Tibial nerve (tissue), 4 donors: ENCODE data around the gene RNF114.

Experiments
- CTCF ChIP-seq, 5 experiments: fragments of 200-600 bp in 3 of 5; fragments of 450-650 bp in 2 of 5; sonication (generic) in 3 of 5; IDR thresholded peaks; one replicate each; pipeline ENCODE4 v1.5.1; 2016 to 2019; ENCODE audit warnings: antibody characterized with exemption in 5 of 5, mild to moderate bottlenecking in 3 of 5, moderate library complexity in 2 of 5
- EP300 ChIP-seq, 2 donors: sonication (generic); formaldehyde crosslinking; IDR thresholded peaks; one replicate each; pipeline ENCODE4 v1.6.1; 2017; ENCODE audit warnings: antibody characterized with exemption in 2 of 2, mild to moderate bottlenecking in 1 of 2
- POLR2A ChIP-seq, 2 donors: fragments of 450-650 bp; IDR thresholded peaks; one replicate each; pipeline ENCODE4 v1.6.1; 2017; ENCODE audit warnings: antibody characterized with exemption in 2 of 2, mild to moderate bottlenecking in 2 of 2, moderate library complexity in 2 of 2

- TF ChIP-seq CTCF (IDR thresholded peaks at IDR 0.05): no peak
- TF ChIP-seq EP300 (IDR thresholded peaks at IDR 0.05): no peak
- TF ChIP-seq POLR2A (IDR thresholded peaks at IDR 0.05): no peak
These were observed 20.5 kb downstream of the RNF114 start for GRCh38 chr20:49956689-49957088.
